Measurements from ENCODE around the gene ZBTB17.

DNA sequence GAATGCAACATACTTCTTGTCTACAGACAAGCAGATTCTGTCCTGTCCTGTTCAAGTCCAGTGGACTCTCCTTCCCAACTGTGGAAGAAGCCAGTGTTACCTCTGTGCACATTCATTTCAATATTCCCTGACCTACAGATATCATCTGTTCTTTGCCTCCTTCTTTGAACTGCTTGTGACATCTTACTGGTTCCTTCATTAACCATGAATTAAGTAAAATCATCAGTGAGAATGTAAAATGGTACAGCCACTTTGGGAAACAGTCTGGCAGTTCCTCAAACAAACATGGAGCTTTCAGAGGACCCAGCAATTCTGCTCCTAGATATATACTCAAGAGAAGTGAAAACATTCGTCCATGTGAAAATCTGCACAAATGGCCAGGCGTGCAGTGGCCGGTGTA is 34.9 kb upstream of the ZBTB17 start:
- TF ChIP-seq, protein P1, sequence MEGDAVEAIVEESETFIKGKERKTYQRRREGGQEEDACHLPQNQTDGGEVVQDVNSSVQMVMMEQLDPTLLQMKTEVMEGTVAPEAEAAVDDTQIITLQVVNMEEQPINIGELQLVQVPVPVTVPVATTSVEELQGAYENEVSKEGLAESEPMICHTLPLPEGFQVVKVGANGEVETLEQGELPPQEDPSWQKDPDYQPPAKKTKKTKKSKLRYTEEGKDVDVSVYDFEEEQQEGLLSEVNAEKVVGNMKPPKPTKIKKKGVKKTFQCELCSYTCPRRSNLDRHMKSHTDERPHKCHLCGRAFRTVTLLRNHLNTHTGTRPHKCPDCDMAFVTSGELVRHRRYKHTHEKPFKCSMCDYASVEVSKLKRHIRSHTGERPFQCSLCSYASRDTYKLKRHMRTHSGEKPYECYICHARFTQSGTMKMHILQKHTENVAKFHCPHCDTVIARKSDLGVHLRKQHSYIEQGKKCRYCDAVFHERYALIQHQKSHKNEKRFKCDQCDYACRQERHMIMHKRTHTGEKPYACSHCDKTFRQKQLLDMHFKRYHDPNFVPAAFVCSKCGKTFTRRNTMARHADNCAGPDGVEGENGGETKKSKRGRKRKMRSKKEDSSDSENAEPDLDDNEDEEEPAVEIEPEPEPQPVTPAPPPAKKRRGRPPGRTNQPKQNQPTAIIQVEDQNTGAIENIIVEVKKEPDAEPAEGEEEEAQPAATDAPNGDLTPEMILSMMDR (IDR thresholded peaks at IDR 0.05): no peak
- TF ChIP-seq POLR2AphosphoS5 (IDR thresholded peaks at IDR 0.05): no peak
- TF ChIP-seq POLR2A (IDR thresholded peaks at IDR 0.05): no peak
- no peak for TF ChIP-seq EP300 (IDR thresholded peaks at IDR 0.05)

All from sigmoid colon (tissue), 4 donors.